Lower lobe of right lung (tissue), 2 donors: ENCODE results near the gene GAREM1. TPM values are rescaled to one million over a fixed set of nuclear protein-coding genes. Genes with fewer than 3 reads are reported as not detected.
"Not testable (repeated sequence)": the region's sequence is repeated elsewhere in the genome, so short reads cannot be mapped to it uniquely, and the experiment has no call there.

Experiments used
- ATAC-seq, 2 donors: fragments of 200-7000 bp; cut with Tn5 transposase; one replicate each; pipeline ENCODE4 v1.9.1; 2020 to 2022; ENCODE audit warnings: mild to moderate bottlenecking in 2 of 2, moderate library complexity in 2 of 2
- DNase-seq: peaks from one replicate; pipeline ENCODE4 v3.0.0-alpha.2; 2020
- H3K27ac ChIP-seq: fragments of 200-600 bp; one replicate; pipeline ENCODE4 v1.8.0; 2022
- H3K27me3 ChIP-seq: fragments of 200-600 bp; one replicate; pipeline ENCODE4 v1.8.0; 2022; ENCODE audit warnings: low read depth
- H3K36me3 ChIP-seq: fragments of 200-600 bp; one replicate; pipeline ENCODE4 v1.8.0; 2022; ENCODE audit warnings: mild to moderate bottlenecking
- H3K4me1 ChIP-seq: fragments of 200-600 bp; one replicate; pipeline ENCODE4 v1.8.0; 2022
- H3K4me3 ChIP-seq: fragments of 200-600 bp; one replicate; pipeline ENCODE4 v1.8.0; 2022; ENCODE audit warnings: mild to moderate bottlenecking
- H3K9me3 ChIP-seq: fragments of 200-600 bp; one replicate; pipeline ENCODE4 v1.8.0; 2022
- intact Hi-C: fragments of 100-400 bp; cut with DNase I; formaldehyde crosslinking; loops from one replicate; pipeline ENCODE4 v1.11.0; 2022
- total RNA-seq: library from RNA; stranded (reverse); fragmentation: NEBNext Ultra II Directional; extraction: Animal tissue kit (Norgen Biotek cat#: 25700); gene quantifications from one replicate; pipeline ENCODE4 v1.2.1, GENCODE V29; 2021
- TF ChIP-seq, protein P1 (sequence below): fragments of 200-600 bp; IDR thresholded peaks from one replicate; pipeline ENCODE4 v1.8.0; 2022; ENCODE audit warnings: antibody characterized with exemption, mild to moderate bottlenecking
- donor health status: DM: no; HTN: yes; CAD: no; lungs with severe emphysema.

GAREM1 gene
- total RNA-seq, 1 donor from 2014 or later, result 10.3 TPM

DNA sequence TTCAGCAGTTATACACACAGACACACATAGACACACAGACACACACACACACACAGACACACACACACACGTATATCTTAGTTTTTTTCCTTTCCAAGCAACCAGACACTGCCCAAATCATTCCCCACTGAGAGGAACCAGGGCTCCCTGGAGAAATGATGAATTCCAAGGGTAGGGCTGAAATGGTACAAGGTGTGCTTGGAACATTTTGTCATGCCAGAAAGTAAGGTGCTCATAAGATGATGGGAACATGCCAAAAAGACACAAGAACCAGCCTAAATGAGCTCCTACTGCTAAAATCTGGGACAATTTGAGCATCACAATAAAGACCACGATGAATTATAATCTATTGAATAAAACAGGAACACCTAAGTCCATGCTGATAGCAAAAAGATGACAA, 177.6 kb downstream of the GAREM1 start:
- Histone ChIP-seq H3K27ac (no peak overlapping the region), H3K36me3 (no peaks in the 10 kb centered on the region), H3K4me3 (no peak overlapping the region), H3K9me3 (no peaks in the 10 kb centered on the region), H3K4me1 (no peaks in the 10 kb centered on the region), H3K27me3 (no peaks in the 10 kb centered on the region)
- ATAC-seq (no peak), DNase-seq (no peak)
- TF ChIP-seq, protein P1, sequence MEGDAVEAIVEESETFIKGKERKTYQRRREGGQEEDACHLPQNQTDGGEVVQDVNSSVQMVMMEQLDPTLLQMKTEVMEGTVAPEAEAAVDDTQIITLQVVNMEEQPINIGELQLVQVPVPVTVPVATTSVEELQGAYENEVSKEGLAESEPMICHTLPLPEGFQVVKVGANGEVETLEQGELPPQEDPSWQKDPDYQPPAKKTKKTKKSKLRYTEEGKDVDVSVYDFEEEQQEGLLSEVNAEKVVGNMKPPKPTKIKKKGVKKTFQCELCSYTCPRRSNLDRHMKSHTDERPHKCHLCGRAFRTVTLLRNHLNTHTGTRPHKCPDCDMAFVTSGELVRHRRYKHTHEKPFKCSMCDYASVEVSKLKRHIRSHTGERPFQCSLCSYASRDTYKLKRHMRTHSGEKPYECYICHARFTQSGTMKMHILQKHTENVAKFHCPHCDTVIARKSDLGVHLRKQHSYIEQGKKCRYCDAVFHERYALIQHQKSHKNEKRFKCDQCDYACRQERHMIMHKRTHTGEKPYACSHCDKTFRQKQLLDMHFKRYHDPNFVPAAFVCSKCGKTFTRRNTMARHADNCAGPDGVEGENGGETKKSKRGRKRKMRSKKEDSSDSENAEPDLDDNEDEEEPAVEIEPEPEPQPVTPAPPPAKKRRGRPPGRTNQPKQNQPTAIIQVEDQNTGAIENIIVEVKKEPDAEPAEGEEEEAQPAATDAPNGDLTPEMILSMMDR, result no peak
- intact Hi-C loops, result no loop called here

DNA sequence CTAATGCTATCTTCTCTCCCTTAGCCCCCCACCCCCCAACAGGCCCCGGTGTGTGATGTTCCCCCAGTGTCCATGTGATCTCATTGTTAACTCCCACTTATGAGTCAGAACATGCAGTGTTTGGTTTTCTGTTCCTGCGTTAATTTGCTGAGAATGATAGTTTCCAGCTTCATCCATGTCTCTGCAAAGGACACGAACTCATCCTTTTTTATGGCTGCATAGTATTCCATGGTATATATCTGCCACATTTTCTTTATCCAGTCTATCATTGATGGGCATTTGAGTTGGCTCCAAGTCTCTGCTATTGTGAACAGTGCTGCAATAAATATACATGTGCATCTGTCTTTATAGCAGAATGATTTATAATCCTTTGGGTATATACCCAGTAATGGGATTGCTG, 179.1 kb downstream of the GAREM1 start:
- H3K27me3 ChIP-seq, H3K9me3 ChIP-seq, H3K4me3 ChIP-seq, H3K36me3 ChIP-seq, H3K27ac ChIP-seq, intact Hi-C loops, H3K4me1 ChIP-seq, ATAC-seq, DNase-seq: not testable (repeated sequence)

DNA sequence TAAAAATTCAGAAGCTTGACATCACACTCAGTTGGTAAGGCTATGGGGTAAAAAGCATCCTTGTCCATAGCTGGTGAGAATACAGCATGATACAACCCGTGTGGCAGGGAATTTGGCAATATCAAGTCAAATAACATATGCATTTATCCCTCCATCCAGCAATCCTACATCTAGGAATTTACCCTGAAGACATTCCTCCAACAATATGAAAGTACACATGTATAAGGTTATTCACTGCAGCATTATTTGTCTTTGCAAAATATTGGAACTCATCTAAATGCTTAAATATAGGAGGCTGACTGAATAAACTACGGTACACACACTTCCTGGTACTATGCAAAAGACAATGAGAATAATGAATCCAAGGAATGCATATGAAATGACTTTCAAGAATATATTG, 179.9 kb downstream of the GAREM1 start:
- ATAC-seq, result no peak
- peaks cover 13% of the 10 kb centered on the region for H3K36me3 ChIP-seq
- intact Hi-C loops, result no loop called here

DNA sequence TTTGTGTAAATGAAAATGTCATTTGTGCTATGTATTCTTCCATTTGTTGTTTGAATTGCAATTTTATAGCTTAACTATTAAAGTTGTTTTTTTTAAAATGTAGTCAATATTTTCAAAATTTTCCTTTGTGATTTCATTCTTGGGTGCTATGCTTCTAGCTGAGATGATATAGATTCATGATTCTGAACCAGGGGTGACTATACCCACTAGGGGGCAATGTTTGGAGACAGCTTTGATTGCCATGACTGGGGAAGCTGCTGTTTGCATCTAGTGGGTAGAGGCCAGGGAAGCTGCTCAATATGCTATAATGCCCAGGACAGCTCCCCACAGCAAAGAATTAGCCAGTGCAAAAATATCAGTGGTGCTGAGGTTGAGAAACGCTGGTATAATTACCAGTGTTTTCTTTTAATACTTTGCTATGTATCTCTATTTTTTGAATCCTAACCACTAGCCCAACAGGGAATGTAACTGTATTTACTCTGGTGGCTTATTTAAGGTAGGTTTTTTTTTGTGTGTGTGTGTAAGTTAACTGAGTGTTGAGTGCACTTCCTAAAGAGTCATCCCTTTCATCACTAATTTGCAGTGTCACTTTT, 181.1 kb downstream of the GAREM1 start:
- no peaks in the 10 kb centered on the region for H3K9me3 ChIP-seq
- H3K27ac ChIP-seq, result no peak overlapping the region
- peaks cover 13% of the 10 kb centered on the region for H3K36me3 ChIP-seq
- no peaks in the 10 kb centered on the region for H3K27me3 ChIP-seq
- DNase-seq (no peak), ATAC-seq (peak; percentile 78 to 83)
- TF ChIP-seq, protein P1, result peak; percentile 65
- intact Hi-C loops, result loop anchor here (10.0 kb wide), 1 partner anchor 165 kb away; no protein-coding TSS in a partner anchor
- no peaks in the 10 kb centered on the region for H3K4me1 ChIP-seq
- H3K4me3 ChIP-seq, result no peak overlapping the region

More for the DNA sequence above, 179.9 kb downstream of the GAREM1 start:
- Histone ChIP-seq H3K27ac (no peak overlapping the region), H3K4me3 (no peak overlapping the region), H3K9me3 (no peaks in the 10 kb centered on the region), H3K27me3 (no peaks in the 10 kb centered on the region), H3K4me1 (no peaks in the 10 kb centered on the region)
- TF ChIP-seq, protein P1, result no peak
- DNase-seq, result no peak

DNA sequence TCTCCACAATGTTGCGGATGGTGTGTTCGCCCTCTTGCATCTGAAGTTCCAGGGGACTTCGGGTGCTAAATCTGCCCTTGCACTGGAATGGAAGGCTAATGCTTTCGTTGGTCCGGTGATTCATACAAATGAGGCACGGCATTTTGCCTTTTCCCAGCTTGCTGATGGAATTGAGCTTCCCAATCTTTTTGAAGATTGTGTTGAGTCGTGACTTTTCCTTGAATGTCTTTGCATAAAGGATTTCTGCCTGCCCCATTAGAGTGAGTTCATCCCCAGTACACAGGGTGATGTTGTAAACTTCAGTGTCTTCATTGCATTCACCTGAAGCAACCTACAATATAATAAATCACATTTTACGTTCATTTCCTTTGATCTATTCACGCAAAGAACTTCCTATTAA, 182.8 kb downstream of the GAREM1 start:
- no peak for DNase-seq
- H3K36me3 ChIP-seq, result peaks cover 13% of the 10 kb centered on the region
- H3K27me3 ChIP-seq, result no peaks in the 10 kb centered on the region
- no peak for ATAC-seq
- intact Hi-C loops, result loop anchor here (10.0 kb wide), 1 partner anchor 167 kb away; no protein-coding TSS in a partner anchor
- TF ChIP-seq, protein P1, result no peak
- H3K9me3 ChIP-seq, result no peaks in the 10 kb centered on the region
- H3K27ac ChIP-seq, result no peak overlapping the region
- no peak overlapping the region for H3K4me3 ChIP-seq
- no peaks in the 10 kb centered on the region for H3K4me1 ChIP-seq

DNA sequence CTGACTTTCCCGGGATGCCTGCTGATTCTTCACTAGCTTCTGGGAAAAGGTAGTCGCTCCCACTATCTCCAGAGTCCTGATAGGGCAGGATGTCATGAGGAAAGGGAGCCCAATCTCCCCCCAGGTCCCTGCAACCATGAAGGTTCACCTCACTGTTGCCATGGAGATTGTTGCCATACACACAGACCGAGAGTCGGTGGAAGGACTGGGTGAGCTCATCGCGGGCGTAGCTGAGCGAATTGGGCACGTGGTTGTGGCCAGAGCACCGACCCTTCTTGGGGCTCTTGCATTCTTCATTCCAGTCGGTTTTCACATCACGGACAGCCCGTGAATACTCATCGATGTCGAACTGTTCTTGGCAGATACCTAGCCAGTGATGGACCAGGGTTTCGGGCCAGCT, 183.4 kb downstream of the GAREM1 start:
- intact Hi-C loops, result loop anchor here (10.0 kb wide), 1 partner anchor 168 kb away; no protein-coding TSS in a partner anchor
- no peak overlapping the region for H3K27ac ChIP-seq
- no peaks in the 10 kb centered on the region for H3K9me3 ChIP-seq
- no peaks in the 10 kb centered on the region for H3K27me3 ChIP-seq
- no peaks in the 10 kb centered on the region for H3K4me1 ChIP-seq
- TF ChIP-seq, protein P1, result no peak
- no peak for ATAC-seq
- DNase-seq, result no peak
- no peak overlapping the region for H3K4me3 ChIP-seq
- peaks cover 13% of the 10 kb centered on the region for H3K36me3 ChIP-seq
